NCI-H146 treated with DMSO at 0.1 percent for 48 hours (cell line): ENCODE results near the gene APOBEC3F.
"Not testable (repeated sequence)": the region's sequence is repeated elsewhere in the genome, so short reads cannot be mapped to it uniquely, and the experiment has no call there.

Source experiments
- DNase-seq: peaks from one replicate; lab custom pipeline; 2025; ENCODE audit not compliant: unreplicated experiment; lab: John Stamatoyannopoulos, UW

Gene APOBEC3F

DNA sequence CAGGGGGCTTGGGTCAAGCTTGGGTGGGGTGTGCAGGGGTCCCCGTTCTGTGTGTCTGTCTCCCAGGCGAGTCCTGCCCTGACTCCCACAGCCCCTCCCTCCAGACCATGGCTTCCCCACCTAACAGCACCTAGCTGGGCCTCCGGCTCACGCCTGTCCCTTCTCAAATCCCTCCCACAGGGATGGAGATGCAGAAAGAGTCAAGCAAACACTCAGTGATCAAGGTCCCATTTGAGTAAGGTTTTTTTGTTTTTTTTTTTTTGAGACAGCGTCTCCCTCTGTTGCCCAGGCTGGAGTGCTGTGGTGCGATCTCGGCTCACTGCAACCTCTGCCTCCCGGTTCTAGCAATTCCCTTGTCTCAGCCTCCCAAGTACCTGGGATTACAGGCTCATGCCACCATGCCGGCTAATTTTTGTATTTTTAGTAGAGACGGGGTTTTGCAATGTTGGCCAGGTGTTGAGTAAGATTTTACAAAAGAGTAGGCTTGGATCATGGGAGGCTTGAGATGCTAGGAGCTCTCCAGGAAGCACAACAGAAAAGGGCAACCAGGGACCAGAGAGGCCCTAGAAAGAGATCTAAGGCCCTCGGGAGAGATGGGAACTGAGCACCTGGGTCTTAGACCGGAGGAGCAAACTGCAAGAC is 14.0 kb upstream of the APOBEC3F start:
- no peak for DNase-seq

DNA sequence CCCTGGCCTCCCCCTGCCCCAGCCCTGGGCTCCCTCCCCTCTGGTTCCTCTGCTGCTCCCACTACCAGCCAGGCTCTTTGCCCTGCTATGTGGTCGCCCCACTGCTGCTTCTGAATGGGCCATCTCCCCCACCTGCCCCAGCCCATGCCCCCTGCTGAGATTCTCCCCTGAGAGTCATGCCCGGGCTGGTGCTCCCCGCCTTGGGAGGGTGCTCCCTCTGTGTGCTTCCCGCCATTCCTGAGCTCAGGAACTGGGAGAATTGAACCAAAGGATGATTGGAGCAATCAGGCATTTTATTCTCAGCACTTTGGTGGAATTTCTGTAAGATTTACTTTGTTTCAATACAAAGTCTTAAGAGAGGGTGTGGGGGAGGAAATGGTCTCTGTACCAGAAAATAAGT is 12.9 kb upstream of the APOBEC3F start:
- no peak for DNase-seq

GRCh38 chr22:39028281-39028680 is 12.4 kb upstream of the APOBEC3F start:
- DNase-seq, result no peak

DNA sequence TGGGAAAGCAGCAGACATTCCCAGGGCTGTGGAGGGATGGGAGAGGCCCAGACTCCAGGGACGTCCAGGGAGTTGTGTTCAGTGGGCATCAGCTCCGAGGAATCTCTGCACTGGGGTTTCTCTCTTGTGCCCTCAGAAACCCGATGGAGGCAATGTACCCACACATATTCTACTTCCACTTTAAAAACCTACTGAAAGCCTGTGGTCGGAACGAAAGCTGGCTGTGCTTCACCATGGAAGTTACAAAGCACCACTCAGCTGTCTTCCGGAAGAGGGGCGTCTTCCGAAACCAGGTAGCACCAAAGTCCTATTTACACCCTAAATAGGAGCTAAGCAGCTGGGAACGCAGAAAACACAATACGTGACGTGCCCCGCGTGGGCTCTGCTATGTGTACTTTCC is 11.4 kb upstream of the APOBEC3F start:
- DNase-seq, result no peak

DNA sequence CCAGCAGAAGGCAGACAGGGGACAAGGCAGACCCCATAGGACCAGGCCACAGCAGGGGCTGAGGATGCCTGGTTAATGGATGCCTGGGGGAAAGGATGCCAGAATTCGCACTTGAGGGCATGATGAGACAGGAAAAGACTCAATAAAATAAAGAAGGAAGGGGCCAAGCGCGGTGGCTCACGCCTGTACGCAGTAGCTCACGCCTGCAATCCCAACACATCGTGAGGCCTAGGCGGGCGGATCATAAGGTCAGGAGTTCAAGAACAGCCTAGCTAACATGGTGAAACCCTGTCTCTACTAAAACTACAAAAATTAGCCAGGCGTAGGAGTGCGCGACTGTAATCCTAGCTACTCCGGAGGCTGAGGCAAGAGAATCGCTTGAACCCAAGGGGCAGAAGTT is 10.0 kb upstream of the APOBEC3F start:
- DNase-seq, result no peak

DNA sequence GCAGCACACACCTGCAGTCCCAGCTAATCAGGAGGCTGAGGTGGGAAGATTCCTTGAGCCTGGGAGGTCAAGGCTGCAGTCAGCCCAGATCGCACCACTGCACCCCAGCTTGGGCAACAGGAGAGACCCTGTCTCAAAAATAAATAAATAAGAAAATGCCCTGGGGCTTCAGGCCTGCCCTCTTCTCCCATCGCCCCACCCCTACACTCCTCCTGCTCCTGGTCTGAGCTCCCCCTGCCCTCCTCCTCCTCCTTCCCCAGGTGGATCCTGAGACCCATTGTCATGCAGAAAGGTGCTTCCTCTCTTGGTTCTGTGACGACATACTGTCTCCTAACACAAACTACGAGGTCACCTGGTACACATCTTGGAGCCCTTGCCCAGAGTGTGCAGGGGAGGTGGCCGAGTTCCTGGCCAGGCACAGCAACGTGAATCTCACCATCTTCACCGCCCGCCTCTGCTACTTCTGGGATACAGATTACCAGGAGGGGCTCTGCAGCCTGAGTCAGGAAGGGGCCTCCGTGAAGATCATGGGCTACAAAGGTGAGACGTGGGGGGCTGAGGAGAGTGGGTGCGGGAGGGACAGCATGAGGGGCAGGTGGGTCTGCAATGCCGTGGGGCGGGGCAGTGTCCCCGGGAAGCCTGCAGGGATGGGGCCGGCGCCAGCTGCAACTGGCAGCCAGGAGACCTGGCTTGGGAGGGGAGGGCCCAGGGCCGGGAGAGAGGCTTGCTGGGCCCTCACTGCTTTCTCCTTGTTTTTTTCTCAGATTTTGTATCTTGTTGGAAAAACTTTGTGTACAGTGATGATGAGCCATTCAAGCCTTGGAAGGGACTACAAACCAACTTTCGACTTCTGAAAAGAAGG is 9.0 kb upstream of the APOBEC3F start:
- DNase-seq, result not testable (repeated sequence)

DNA sequence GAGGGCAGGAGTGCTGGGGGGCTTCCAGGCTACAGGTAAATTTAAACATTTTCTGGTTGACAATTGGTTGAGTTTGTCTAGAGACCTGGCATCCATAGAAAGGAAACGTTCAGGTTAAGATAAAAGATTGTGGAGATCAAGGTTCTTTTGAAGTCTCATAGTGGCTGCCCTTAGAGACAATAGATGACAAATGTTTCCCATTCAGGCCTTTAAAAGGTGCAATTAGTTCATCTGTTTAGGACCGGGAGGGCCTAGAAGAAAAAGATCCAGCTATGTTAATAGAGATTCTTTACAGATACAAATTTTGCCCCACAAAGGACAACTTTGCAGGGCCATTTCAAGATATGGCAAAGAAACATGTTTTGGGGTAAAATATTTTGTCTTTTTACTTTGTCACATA is 3.6 kb upstream of the APOBEC3F start:
- not testable (repeated sequence) for DNase-seq

- no peak for DNase-seq
These were observed 1.1 kb upstream of the APOBEC3F start for GRCh38 chr22:39039306-39040126.

GRCh38 chr22:39040155-39040537 is 518 bp upstream of the APOBEC3F start:
- not testable (repeated sequence) for DNase-seq

DNA sequence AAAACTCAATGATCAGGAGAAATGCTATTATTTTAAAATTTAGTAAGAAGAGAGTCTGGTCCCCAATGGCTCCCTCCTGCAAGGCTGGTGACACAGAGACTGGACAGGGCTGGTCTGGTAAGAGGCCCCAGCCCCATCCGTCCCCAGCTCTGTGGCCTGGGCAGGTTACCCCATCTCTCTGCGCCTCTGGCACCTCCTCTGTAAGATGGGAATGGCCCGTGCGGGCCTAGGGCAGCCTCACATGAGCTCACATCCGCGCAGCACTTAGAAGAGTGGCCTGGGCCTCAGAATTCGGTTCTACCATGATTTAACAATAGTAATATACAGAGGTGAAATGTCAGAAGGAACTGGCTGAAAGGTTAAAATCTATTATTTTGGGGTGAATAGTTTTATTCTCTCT is 1.2 kb downstream of the APOBEC3F start:
- no peak for DNase-seq

DNA sequence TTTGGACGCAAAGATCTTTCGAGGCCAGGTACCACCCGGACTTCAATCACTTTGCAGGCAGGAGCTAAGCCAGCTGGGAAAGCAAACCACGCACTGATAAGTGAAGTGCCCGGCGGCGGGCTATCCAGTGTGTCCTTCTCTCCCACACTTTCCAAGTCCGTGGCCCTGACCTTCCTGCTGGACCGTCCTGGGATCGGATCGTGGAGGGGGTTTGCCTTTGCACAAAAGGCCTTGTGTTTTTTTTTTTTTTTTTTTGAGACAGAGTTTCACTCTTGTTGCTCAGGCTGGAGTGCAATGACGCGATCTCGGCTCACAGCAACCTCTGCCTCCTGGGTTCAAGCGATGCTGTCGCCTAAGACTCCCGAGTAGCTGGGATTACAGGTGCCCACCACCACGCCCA is 2.4 kb downstream of the APOBEC3F start:
- DNase-seq, result not testable (repeated sequence)

GRCh38 chr22:39045136-39045535 is 4.5 kb downstream of the APOBEC3F start:
- DNase-seq, result not testable (repeated sequence)

DNA sequence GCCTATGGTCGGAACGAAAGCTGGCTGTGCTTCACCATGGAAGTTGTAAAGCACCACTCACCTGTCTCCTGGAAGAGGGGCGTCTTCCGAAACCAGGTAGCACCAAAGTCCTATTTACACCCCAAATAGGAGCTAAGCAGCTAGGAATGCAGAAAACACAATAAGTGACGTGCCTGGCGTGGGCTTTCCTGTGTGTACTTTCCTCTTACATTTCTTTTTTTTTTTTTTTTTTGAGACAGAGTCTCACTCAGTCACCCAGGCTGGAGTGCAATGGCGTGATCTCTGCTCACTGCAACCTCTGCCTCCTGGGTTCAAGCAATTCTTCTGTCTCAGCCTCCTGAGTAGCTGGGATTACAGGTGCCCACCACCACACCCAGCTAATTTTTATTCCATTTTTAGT is 8.8 kb downstream of the APOBEC3F start:
- DNase-seq, result not testable (repeated sequence)

DNA sequence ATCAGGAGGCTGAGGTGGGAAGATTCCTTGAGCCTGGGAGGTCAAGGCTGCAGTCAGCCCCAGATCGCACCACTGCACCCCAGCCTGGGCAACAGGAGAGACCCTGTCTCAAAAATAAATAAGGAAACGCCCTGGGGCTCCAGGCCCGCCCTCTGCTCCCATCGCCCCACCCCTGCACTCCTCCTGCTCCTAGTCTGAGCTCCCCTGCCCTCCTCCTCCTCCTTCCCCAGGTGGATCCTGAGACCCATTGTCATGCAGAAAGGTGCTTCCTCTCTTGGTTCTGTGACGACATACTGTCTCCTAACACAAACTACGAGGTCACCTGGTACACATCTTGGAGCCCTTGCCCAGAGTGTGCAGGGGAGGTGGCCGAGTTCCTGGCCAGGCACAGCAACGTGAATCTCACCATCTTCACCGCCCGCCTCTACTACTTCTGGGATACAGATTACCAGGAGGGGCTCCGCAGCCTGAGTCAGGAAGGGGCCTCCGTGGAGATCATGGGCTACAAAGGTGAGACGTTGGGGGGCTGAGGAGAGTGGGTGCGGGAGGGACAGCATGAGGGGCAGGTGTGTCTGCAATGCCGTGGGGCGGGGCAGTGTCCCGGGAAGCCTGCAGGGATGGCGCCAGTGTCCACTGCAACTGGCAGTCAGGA is 11.3 kb downstream of the APOBEC3F start:
- DNase-seq, result not testable (repeated sequence)

DNA sequence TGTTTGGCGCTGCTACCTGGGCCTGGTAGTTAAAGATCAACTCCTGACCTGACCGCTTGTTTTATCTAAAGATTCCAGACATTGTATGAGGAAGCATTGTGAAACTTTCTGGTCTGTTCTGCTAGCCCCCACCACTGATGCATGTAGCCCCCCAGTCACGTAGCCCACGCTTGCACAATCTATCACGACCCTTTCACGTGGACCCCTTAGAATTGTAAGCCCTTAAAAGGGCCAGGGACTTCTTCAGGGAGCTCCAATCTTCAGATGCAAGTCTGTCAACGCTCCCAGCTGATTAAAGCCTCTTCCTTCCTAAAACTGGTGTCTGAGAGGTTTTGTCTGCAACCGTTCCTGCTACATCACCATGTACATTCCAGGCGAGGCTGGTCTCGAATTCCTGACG is 15.0 kb downstream of the APOBEC3F start:
- DNase-seq, result no peak

DNA sequence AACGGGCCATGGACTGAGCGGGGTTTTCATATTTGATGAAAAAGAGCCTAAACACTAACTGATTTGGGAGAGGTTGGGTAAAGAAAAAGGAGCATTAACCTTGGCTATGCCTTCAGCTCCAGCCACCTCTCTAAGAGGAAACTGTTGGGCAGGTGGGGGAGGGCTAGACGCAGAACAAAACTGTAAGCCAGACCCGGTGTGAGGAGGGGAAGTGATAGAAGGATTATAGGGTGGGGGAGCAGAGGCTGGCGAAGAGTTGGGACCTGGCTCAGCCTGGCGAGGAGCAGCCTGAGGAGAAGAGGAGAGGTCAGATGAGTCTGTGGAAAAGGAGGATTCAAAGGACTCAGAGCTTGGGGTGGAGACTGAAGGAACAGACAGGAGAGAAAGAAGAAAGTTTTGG is 20.6 kb downstream of the APOBEC3F start:
- DNase-seq, result not testable (repeated sequence)

- not testable (repeated sequence) for DNase-seq
These were observed 21.3 kb downstream of the APOBEC3F start for GRCh38 chr22:39061951-39062350.

- not testable (repeated sequence) for DNase-seq
These were observed 23.2 kb downstream of the APOBEC3F start for GRCh38 chr22:39063904-39064303.

DNA sequence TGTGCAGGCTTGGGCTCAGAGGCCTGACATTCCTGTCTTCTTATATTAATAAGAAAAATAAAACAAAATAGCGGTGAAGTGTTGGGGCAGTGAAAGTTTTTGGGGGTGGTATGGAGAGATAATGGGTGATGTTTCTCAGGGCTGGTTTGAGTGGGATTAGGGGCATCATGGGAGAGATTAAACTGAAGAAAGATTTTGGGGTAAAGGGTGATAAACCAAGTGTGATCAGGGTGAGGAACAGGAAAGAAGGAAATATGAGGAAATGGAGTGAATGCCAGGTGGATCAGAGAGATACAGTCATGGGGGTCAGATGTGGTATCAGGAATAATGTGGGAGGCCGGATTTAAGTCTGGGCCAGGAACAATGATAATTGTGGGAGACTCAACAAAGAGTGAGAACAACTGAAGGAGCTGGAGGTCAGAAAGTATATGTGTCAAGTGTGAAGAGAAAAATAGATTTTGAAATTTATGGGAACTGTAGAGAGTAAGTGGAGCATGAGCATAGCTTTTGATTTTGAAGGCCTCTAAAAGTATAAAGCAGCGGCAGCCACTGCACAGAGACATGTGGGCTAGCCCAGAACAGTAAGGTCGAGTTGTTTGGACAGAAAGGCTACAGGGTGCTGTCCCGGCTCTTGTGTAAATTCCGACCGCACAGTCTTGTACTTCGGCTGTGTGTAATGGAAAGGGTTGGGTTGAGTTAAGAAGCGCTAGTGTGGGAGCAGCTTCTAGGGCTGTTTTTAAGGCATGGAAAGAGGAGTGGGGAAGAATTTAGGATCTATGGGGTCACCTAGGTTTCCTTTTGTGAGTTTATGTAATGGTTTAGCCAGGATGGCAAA is 26.0 kb downstream of the APOBEC3F start:
- not testable (repeated sequence) for DNase-seq
